ENCODE measurements around the gene TMEM101. TPM values are rescaled to one million over a fixed set of nuclear protein-coding genes. Genes with fewer than 3 reads are reported as not detected.
A peak's percentile ranks its signal among the peaks of the same experiment; 100 is the strongest.

The TMEM101 gene
- polyA plus RNA-seq, 1 donor (not counting 4 experiments of a cell fraction or from before 2014, with no cell fraction given), result 20.1 TPM

- no peaks in the 10 kb centered on the region for H3K27me3 ChIP-seq (ENCODE audit: control insufficient read depth, extremely low read depth, insufficient read depth, low read length)
- no peak for TF ChIP-seq EZH2 (IDR thresholded peaks at IDR 0.05; ENCODE audit: low read length)
- no peak for TF ChIP-seq CTCF (optimal IDR thresholded peaks at IDR 0.05 in 1 of 3, IDR thresholded peaks at IDR 0.05 in 1 of 3, conservative IDR thresholded peaks at IDR 0.05 in 1 of 3; ENCODE audit: extremely low read depth in 1 of 3, insufficient read depth in 2 of 3, low read length in 3 of 3)
- no peak overlapping the region for H3K27ac ChIP-seq (ENCODE audit: control insufficient read depth, insufficient read depth, low read length)
- no peaks in the 10 kb centered on the region for H3K79me2 ChIP-seq (ENCODE audit: control insufficient read depth, insufficient read depth, low read length)
- no peak overlapping the region for H3K4me3 ChIP-seq (ENCODE audit: control insufficient read depth in 2 of 3, extremely low read depth in 1 of 3, insufficient read depth in 2 of 3, low read depth in 1 of 3, low read length in 3 of 3)
- DNase-seq (ENCODE audit: low read depth, low spot score), result no peak
- H4K20me1 ChIP-seq (ENCODE audit: control insufficient read depth, extremely low read depth, insufficient read depth, low read length), result no peaks in the 10 kb centered on the region
- no peaks in the 10 kb centered on the region for H3K9me1 ChIP-seq (ENCODE audit: control insufficient read depth, extremely low read depth, insufficient read depth, low read length)
- H3K9me3 ChIP-seq (ENCODE audit: control insufficient read depth, low read depth, low read length), result no peaks in the 10 kb centered on the region
- no peak overlapping the region for H3K9ac ChIP-seq (ENCODE audit: control insufficient read depth, extremely low read depth, insufficient read depth, low read length)
- FAIRE-seq, result peak; percentile 90
- H3K4me1 ChIP-seq (ENCODE audit: control insufficient read depth, extremely low read depth, insufficient read depth, low read length), result no peaks in the 10 kb centered on the region
- H3K36me3 ChIP-seq (ENCODE audit: control insufficient read depth in 2 of 2, extremely low read depth in 1 of 2, insufficient read depth in 2 of 2, low read length in 2 of 2), result no peaks in the 10 kb centered on the region
- H3K4me2 ChIP-seq (ENCODE audit: control insufficient read depth, extremely low read depth, insufficient read depth, low read depth, low read length), result no peak overlapping the region
- dilution Hi-C loops (cut with MboI; ENCODE audit: extremely low pct_ligation_motif_present, low sequenced_read_pairs), result no loop called here
- H2AFZ ChIP-seq (ENCODE audit: control insufficient read depth, low read length), result no peak overlapping the region
Measured at GRCh38 chr17:43966276-43966675, 48.5 kb downstream of the TMEM101 start.

- H3K27ac ChIP-seq (ENCODE audit: control insufficient read depth, insufficient read depth, low read length), result no peak overlapping the region
- no peaks in the 10 kb centered on the region for H3K4me1 ChIP-seq (ENCODE audit: control insufficient read depth, extremely low read depth, insufficient read depth, low read length)
- H3K79me2 ChIP-seq (ENCODE audit: control insufficient read depth, insufficient read depth, low read length), result no peaks in the 10 kb centered on the region
- no peaks in the 10 kb centered on the region for H3K9me3 ChIP-seq (ENCODE audit: control insufficient read depth, low read depth, low read length)
- H2AFZ ChIP-seq (ENCODE audit: control insufficient read depth, low read length), result no peak overlapping the region
- TF ChIP-seq CTCF (optimal IDR thresholded peaks at IDR 0.05 in 1 of 3, IDR thresholded peaks at IDR 0.05 in 1 of 3, conservative IDR thresholded peaks at IDR 0.05 in 1 of 3; ENCODE audit: extremely low read depth in 1 of 3, insufficient read depth in 2 of 3, low read length in 3 of 3) (no peak), EZH2 (IDR thresholded peaks at IDR 0.05; ENCODE audit: low read length) (no peak)
- H4K20me1 ChIP-seq (ENCODE audit: control insufficient read depth, extremely low read depth, insufficient read depth, low read length), result no peaks in the 10 kb centered on the region
- no peak for DNase-seq (ENCODE audit: low read depth, low spot score)
- no peak overlapping the region for H3K9ac ChIP-seq (ENCODE audit: control insufficient read depth, extremely low read depth, insufficient read depth, low read length)
- FAIRE-seq, result no peak
- no peak overlapping the region for H3K4me3 ChIP-seq (ENCODE audit: control insufficient read depth in 2 of 3, extremely low read depth in 1 of 3, insufficient read depth in 2 of 3, low read depth in 1 of 3, low read length in 3 of 3)
- no peaks in the 10 kb centered on the region for H3K9me1 ChIP-seq (ENCODE audit: control insufficient read depth, extremely low read depth, insufficient read depth, low read length)
- H3K4me2 ChIP-seq (ENCODE audit: control insufficient read depth, extremely low read depth, insufficient read depth, low read depth, low read length), result no peak overlapping the region
- H3K27me3 ChIP-seq (ENCODE audit: control insufficient read depth, extremely low read depth, insufficient read depth, low read length), result no peaks in the 10 kb centered on the region
- dilution Hi-C loops (cut with MboI; ENCODE audit: extremely low pct_ligation_motif_present, low sequenced_read_pairs), result no loop called here
- no peaks in the 10 kb centered on the region for H3K36me3 ChIP-seq (ENCODE audit: control insufficient read depth in 2 of 2, extremely low read depth in 1 of 2, insufficient read depth in 2 of 2, low read length in 2 of 2)
Measured at GRCh38 chr17:43962479-43962878, 52.3 kb downstream of the TMEM101 start.
